Omental fat pad (tissue), 4 donors: ENCODE measurements around the gene NNAT. TPM values are rescaled to one million over a fixed set of nuclear protein-coding genes. Genes with fewer than 3 reads are reported as not detected.

Experiments
- ATAC-seq: fragments of 150-250 bp; one replicate; pipeline ENCODE4 v1.9.1; 2016; ENCODE audit warnings: mild to moderate bottlenecking, moderate library complexity; ENCODE audit not compliant: low FRiP score
- DNase-seq: peaks from one replicate; pipeline ENCODE4 v3.0.0-alpha.2; 2019; ENCODE audit warnings: low spot score
- CTCF ChIP-seq, 3 donors: fragments of 450-650 bp; IDR thresholded peaks; one replicate each; pipeline ENCODE4 v1.5.1; 2016 to 2017; ENCODE audit warnings: antibody characterized with exemption in 3 of 3, mild to moderate bottlenecking in 3 of 3, moderate library complexity in 2 of 3
- total RNA-seq, 4 donors: library from RNA; depleted of rRNA; stranded (reverse); fragments of >200 nt; gene quantifications; one replicate each; pipeline ENCODE4 v1.1.0, GENCODE V29; 2016

NNAT gene
- total RNA-seq, 4 donors from 2014 or later, result 7.4 to 44.4 (median 23.2) TPM

- ATAC-seq (no peak), DNase-seq (no peak)
- no peak for TF ChIP-seq CTCF (IDR thresholded peaks at IDR 0.05)
These were observed 18.4 kb upstream of the NNAT start for GRCh38 chr20:37502654-37503053.

GRCh38 chr20:37503256-37503927 is 17.7 kb upstream of the NNAT start:
- ATAC-seq (peak; percentile 24), DNase-seq (no peak)
- no peak for TF ChIP-seq CTCF (IDR thresholded peaks at IDR 0.05)

GRCh38 chr20:37504404-37505096 is 16.5 kb upstream of the NNAT start:
- TF ChIP-seq CTCF (IDR thresholded peaks at IDR 0.05), result no peak
- no peak for DNase-seq
- no peak for ATAC-seq

GRCh38 chr20:37505263-37506151 is 15.5 kb upstream of the NNAT start:
- no peak for DNase-seq
- ATAC-seq, result no peak

GRCh38 chr20:37506152-37506725 is 14.8 kb upstream of the NNAT start:
- no peak for TF ChIP-seq CTCF (IDR thresholded peaks at IDR 0.05)
- DNase-seq (no peak), ATAC-seq (no peak)

More at GRCh38 chr20:37505263-37506151, 15.5 kb upstream of the NNAT start:
- TF ChIP-seq CTCF (IDR thresholded peaks at IDR 0.05), result no peak

- TF ChIP-seq CTCF (IDR thresholded peaks at IDR 0.05), result no peak
- DNase-seq (no peak), ATAC-seq (no peak)
These were observed 10.8 kb upstream of the NNAT start for GRCh38 chr20:37510226-37510625.
